ENCODE measurements around the gene FA2H. TPM values are rescaled to one million over a fixed set of nuclear protein-coding genes. Genes with fewer than 3 reads are reported as not detected.

FA2H gene
- total and polyA plus RNA-seq, 2 of the 13 experiments (the other 11 are each of a cell fraction or from before 2014, with no cell fraction given), result 0.20 TPM; not detected in 1

GRCh38 chr16:74813109-74813641, 38.6 kb upstream of the FA2H start (continued):
- TF ChIP-seq SOX6 (IDR thresholded peaks at IDR 0.05) (no peak), SOX6 (CRISPR knock-in tag; IDR thresholded peaks at IDR 0.05) (peak; percentile 61; the same call in 1 of the 2 replicates), NR1H2 (CRISPR knock-in tag; IDR thresholded peaks at IDR 0.05; ENCODE audit: borderline replicate concordance, low read depth) (no peak), ZNF704 (CRISPR knock-in tag; IDR thresholded peaks at IDR 0.05; ENCODE audit: borderline replicate concordance) (no peak), ZBTB34 (CRISPR knock-in tag; IDR thresholded peaks at IDR 0.05) (no peak), GABPA (IDR thresholded peaks at IDR 0.05; ENCODE audit: low read depth, low read length) (no peak), GABPA (CRISPR knock-in tag; IDR thresholded peaks at IDR 0.05; ENCODE audit: low read depth) (no peak), USF2 (IDR thresholded peaks at IDR 0.05; ENCODE audit: low read depth, low read length) (no peak), USF2 (CRISPR knock-in tag; IDR thresholded peaks at IDR 0.05; ENCODE audit: borderline replicate concordance) (no peak; the same call in 1 of the 2 replicates), MAZ (IDR thresholded peaks at IDR 0.05; ENCODE audit: borderline replicate concordance, low read depth, low read length) (peak; percentile 70; the same call in 1 of the 2 replicates), MAZ (CRISPR knock-in tag; IDR thresholded peaks at IDR 0.05; ENCODE audit: low read depth) (peak; percentile 88), SIX1 (CRISPR knock-in tag; IDR thresholded peaks at IDR 0.05; ENCODE audit: borderline replicate concordance) (no peak), ZNF207 (IDR thresholded peaks at IDR 0.05; ENCODE audit: borderline replicate concordance) (no peak), ERF (CRISPR knock-in tag; IDR thresholded peaks at IDR 0.05) (peak; percentile 93), CENPT (CRISPR knock-in tag; IDR thresholded peaks at IDR 0.05; ENCODE audit: low read depth) (no peak), ZNF644 (CRISPR knock-in tag; IDR thresholded peaks at IDR 0.05; ENCODE audit: low read depth) (peak; percentile 67; the same call in 1 of the 2 replicates), ZNF615 (CRISPR knock-in tag; IDR thresholded peaks at IDR 0.05; ENCODE audit: borderline replicate concordance) (no peak), CTCF (CRISPR knock-in tag; IDR thresholded peaks at IDR 0.05) (peak; percentile 100)
- TF ChIP-seq, protein P1, sequence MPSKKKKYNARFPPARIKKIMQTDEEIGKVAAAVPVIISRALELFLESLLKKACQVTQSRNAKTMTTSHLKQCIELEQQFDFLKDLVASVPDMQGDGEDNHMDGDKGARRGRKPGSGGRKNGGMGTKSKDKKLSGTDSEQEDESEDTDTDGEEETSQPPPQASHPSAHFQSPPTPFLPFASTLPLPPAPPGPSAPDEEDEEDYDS (CRISPR knock-in tag; IDR thresholded peaks at IDR 0.05), result no peak
- TF ChIP-seq, protein P2, sequence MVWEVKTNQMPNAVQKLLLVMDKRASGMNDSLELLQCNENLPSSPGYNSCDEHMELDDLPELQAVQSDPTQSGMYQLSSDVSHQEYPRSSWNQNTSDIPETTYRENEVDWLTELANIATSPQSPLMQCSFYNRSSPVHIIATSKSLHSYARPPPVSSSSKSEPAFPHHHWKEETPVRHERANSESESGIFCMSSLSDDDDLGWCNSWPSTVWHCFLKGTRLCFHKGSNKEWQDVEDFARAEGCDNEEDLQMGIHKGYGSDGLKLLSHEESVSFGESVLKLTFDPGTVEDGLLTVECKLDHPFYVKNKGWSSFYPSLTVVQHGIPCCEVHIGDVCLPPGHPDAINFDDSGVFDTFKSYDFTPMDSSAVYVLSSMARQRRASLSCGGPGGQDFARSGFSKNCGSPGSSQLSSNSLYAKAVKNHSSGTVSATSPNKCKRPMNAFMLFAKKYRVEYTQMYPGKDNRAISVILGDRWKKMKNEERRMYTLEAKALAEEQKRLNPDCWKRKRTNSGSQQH (CRISPR knock-in tag; IDR thresholded peaks at IDR 0.05; ENCODE audit: low read depth), result no peak; the same call in 1 of the 2 replicates
- TF ChIP-seq, protein P3, sequence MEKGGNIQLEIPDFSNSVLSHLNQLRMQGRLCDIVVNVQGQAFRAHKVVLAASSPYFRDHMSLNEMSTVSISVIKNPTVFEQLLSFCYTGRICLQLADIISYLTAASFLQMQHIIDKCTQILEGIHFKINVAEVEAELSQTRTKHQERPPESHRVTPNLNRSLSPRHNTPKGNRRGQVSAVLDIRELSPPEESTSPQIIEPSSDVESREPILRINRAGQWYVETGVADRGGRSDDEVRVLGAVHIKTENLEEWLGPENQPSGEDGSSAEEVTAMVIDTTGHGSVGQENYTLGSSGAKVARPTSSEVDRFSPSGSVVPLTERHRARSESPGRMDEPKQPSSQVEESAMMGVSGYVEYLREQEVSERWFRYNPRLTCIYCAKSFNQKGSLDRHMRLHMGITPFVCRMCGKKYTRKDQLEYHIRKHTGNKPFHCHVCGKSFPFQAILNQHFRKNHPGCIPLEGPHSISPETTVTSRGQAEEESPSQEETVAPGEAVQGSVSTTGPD (CRISPR knock-in tag; IDR thresholded peaks at IDR 0.05), result no peak
